Prostate gland (tissue), 2 donors: ENCODE results near the gene ARL2BP.

Source experiments
- CTCF ChIP-seq, 4 experiments: fragments of 200-600 bp in 2 of 4; fragments of 450-650 bp in 2 of 4; sonication (generic) in 2 of 4; IDR thresholded peaks; 1 replicate in 3 of 4; 2 replicates in 1 of 4; pipeline ENCODE4 v1.5.1; 2016 to 2019; ENCODE audit warnings: antibody characterized with exemption in 4 of 4, mild to moderate bottlenecking in 2 of 4, moderate library complexity in 2 of 4
- POLR2A ChIP-seq: fragments of 450-650 bp; IDR thresholded peaks from one replicate; pipeline ENCODE4 v1.6.1; 2016; ENCODE audit warnings: antibody characterized with exemption, mild to moderate bottlenecking

- TF ChIP-seq POLR2A (no peak), CTCF (IDR thresholded peaks at IDR 0.05) (no peak)
These were observed 15.4 kb downstream of the ARL2BP start for GRCh38 chr16:57260294-57260929.
